ENCODE data around the gene WIPI1.

GRCh38 chr17:68443972-68444464 is 13.3 kb downstream of the WIPI1 start:
- TF ChIP-seq CTCF (IDR thresholded peaks at IDR 0.05) (no peak), POLR2A (IDR thresholded peaks at IDR 0.05) (no peak), POLR2AphosphoS5 (IDR thresholded peaks at IDR 0.05) (no peak), EP300 (IDR thresholded peaks at IDR 0.05) (no peak)
